GM23248 (cell line): Measurements from ENCODE around the gene ZBTB43.
"Not testable (repeated sequence)": the region's sequence is repeated elsewhere in the genome, so short reads cannot be mapped to it uniquely, and the experiment has no call there.

Experiments used
- EZH2 ChIP-seq: fragments of 200-600 bp; sonication (generic); IDR thresholded peaks from 2 replicates; pipeline ENCODE4 v1.6.1; 2018; ENCODE audit warnings: antibody characterized with exemption, mild to moderate bottlenecking; ENCODE audit not compliant: insufficient read depth, poor library complexity, severe bottlenecking
- EZH2phosphoT487 ChIP-seq: fragments of 200-600 bp; sonication (generic); IDR thresholded peaks from 2 replicates; pipeline ENCODE4 v1.6.1; 2018; ENCODE audit warnings: antibody characterized with exemption, moderate library complexity, mild to moderate bottlenecking, low read depth; ENCODE audit not compliant: insufficient read depth

- TF ChIP-seq EZH2phosphoT487, EZH2: not testable (repeated sequence)
These were observed 5.4 kb downstream of the ZBTB43 start for GRCh38 chr9:126810221-126810620.
